WTC11 (cell line): ENCODE data around the gene BMP8A. TPM values are rescaled to one million over a fixed set of nuclear protein-coding genes. Genes with fewer than 3 reads are reported as not detected.
A peak's percentile ranks its signal among the peaks of the same experiment; 100 is the strongest.
"Not testable (repeated sequence)": the region's sequence is repeated elsewhere in the genome, so short reads cannot be mapped to it uniquely, and the experiment has no call there.

ENCODE experiments used
- ATAC-seq: fragments of 200-7000 bp; cut with Tn5 transposase; 2 replicates; pipeline ENCODE4 v1.10.0; 2021; ENCODE audit warnings: mild to moderate bottlenecking, moderate library complexity
- CTCF ChIA-PET: fragments of 300-600 bp; sonication (Branson Sonifier 250); formaldehyde crosslinking; loops from one replicate; lab custom pipeline; 2021; ENCODE audit warnings: antibody characterized with exemption; lab: Charles Lee
- POLR2A ChIA-PET: fragments of 350-600 bp; sonication (Branson Sonifier 250); formaldehyde crosslinking; loops from one replicate; lab custom pipeline; 2021; ENCODE audit warnings: antibody characterized with exemption; lab: Charles Lee
- DNase-seq: peaks from one replicate; pipeline ENCODE4 v3.0.0; 2021; ENCODE audit warnings: low spot score
- H3K27ac Mint-ChIP-seq: 2 replicates; pipeline ENCODE4 v1.8.0; 2021; ENCODE audit warnings: mixed read lengths
- H3K27me3 Mint-ChIP-seq: 2 replicates; pipeline ENCODE4 v1.8.0; 2021; ENCODE audit warnings: low read depth, mild to moderate bottlenecking, moderate library complexity, mixed read lengths
- H3K36me3 Mint-ChIP-seq: 2 replicates; pipeline ENCODE4 v1.8.0; 2021; ENCODE audit warnings: mixed read lengths
- H3K4me1 Mint-ChIP-seq: 2 replicates; pipeline ENCODE4 v1.8.0; 2022; ENCODE audit warnings: mixed read lengths
- H3K4me3 Mint-ChIP-seq: 2 replicates; pipeline ENCODE4 v1.8.0; 2021; ENCODE audit warnings: mild to moderate bottlenecking, moderate library complexity, mixed read lengths
- H3K9me3 Mint-ChIP-seq: 2 replicates; pipeline ENCODE4 v1.8.0; 2021; ENCODE audit warnings: mixed read lengths
- ATF1 ChIP-seq: sonication (generic); formaldehyde crosslinking; IDR thresholded peaks from 2 replicates; pipeline ENCODE4 v1.8.1; 2023; ENCODE audit warnings: mild to moderate bottlenecking, moderate library complexity, missing genetic modification reagents
- ATF2 ChIP-seq: sonication (generic); formaldehyde crosslinking; IDR thresholded peaks from 2 replicates; pipeline ENCODE4 v1.8.1; 2022; ENCODE audit warnings: low read depth, missing genetic modification reagents, borderline replicate concordance
- ATF6 ChIP-seq: sonication (generic); formaldehyde crosslinking; IDR thresholded peaks from 2 replicates; pipeline ENCODE4 v1.8.1; 2023; ENCODE audit warnings: mild to moderate bottlenecking, missing genetic modification reagents
- ELF4 ChIP-seq: sonication (generic); formaldehyde crosslinking; IDR thresholded peaks from 2 replicates; pipeline ENCODE4 v1.8.1; 2022; ENCODE audit warnings: low read depth, mild to moderate bottlenecking, moderate library complexity, missing genetic modification reagents
- ERG ChIP-seq: fragments of 250-450 bp; sonication (Bioruptor Pico); IDR thresholded peaks from 2 replicates; pipeline ENCODE4 v1.8.0; 2021; ENCODE audit warnings: mild to moderate bottlenecking
- GABPB1 ChIP-seq: sonication (generic); formaldehyde crosslinking; IDR thresholded peaks from 2 replicates; pipeline ENCODE4 v1.8.1; 2023; ENCODE audit warnings: mild to moderate bottlenecking, missing genetic modification reagents
- IRF2 ChIP-seq: sonication (generic); formaldehyde crosslinking; IDR thresholded peaks from 2 replicates; pipeline ENCODE4 v1.8.0; 2022; ENCODE audit warnings: low read depth, missing genetic modification reagents, borderline replicate concordance
- JUN ChIP-seq: sonication (generic); formaldehyde crosslinking; IDR thresholded peaks from 2 replicates; pipeline ENCODE4 v1.8.0; 2023; ENCODE audit warnings: mild to moderate bottlenecking, missing genetic modification reagents
- NR3C1 ChIP-seq: sonication (generic); formaldehyde crosslinking; conservative IDR thresholded peaks from 2 replicates; pipeline ENCODE4 v1.8.1; 2023; ENCODE audit warnings: low read depth, mild to moderate bottlenecking, missing genetic modification reagents
- PREB ChIP-seq: sonication (generic); formaldehyde crosslinking; IDR thresholded peaks from 2 replicates; pipeline ENCODE4 v1.8.1; 2022; ENCODE audit warnings: mild to moderate bottlenecking, missing genetic modification reagents, moderate library complexity, borderline replicate concordance
- RELA ChIP-seq: sonication (generic); formaldehyde crosslinking; IDR thresholded peaks from 2 replicates; pipeline ENCODE4 v1.8.1; 2022; ENCODE audit warnings: missing genetic modification reagents, mild to moderate bottlenecking, borderline replicate concordance
- RORB ChIP-seq: fragments of 250-450 bp; sonication (Bioruptor Pico); IDR thresholded peaks from 2 replicates; pipeline ENCODE4 v1.9.0; 2021; ENCODE audit warnings: mild to moderate bottlenecking
- SMAD4 ChIP-seq: sonication (generic); formaldehyde crosslinking; IDR thresholded peaks from 2 replicates; pipeline ENCODE4 v1.8.0; 2022; ENCODE audit warnings: mild to moderate bottlenecking, missing genetic modification reagents
- TEAD1 ChIP-seq: sonication (generic); formaldehyde crosslinking; IDR thresholded peaks from 2 replicates; pipeline ENCODE4 v1.8.0; 2022; ENCODE audit warnings: mild to moderate bottlenecking, missing genetic modification reagents
- TP53 ChIP-seq: sonication (generic); formaldehyde crosslinking; IDR thresholded peaks from 2 replicates; pipeline ENCODE4 v1.8.1; 2023; ENCODE audit warnings: mild to moderate bottlenecking, missing genetic modification reagents
- ZBTB21 ChIP-seq: sonication (generic); formaldehyde crosslinking; IDR thresholded peaks from 2 replicates; pipeline ENCODE4 v1.8.1; 2023; ENCODE audit warnings: mild to moderate bottlenecking, missing genetic modification reagents, borderline replicate concordance
- ZNF121 ChIP-seq: sonication (generic); formaldehyde crosslinking; IDR thresholded peaks from 2 replicates; pipeline ENCODE4 v1.8.0; 2023; ENCODE audit warnings: missing genetic modification reagents
- ZNF263 ChIP-seq: sonication (generic); formaldehyde crosslinking; IDR thresholded peaks from 2 replicates; pipeline ENCODE4 v1.8.1; 2022; ENCODE audit warnings: low read depth, mild to moderate bottlenecking, moderate library complexity, missing genetic modification reagents
- ZNF532 ChIP-seq: fragments of 250-450 bp; sonication (Bioruptor Pico); IDR thresholded peaks from 2 replicates; pipeline ENCODE4 v1.9.0; 2021; ENCODE audit warnings: mild to moderate bottlenecking, borderline replicate concordance
- total RNA-seq: library from RNA; stranded (reverse); gene quantifications from 3 replicates; pipeline ENCODE4 v1.2.3, GENCODE V29; 2021

The BMP8A gene
- total RNA-seq, 1 experiment from 2014 or later = 0.94 TPM

- no peak for TF ChIP-seq JUN (CRISPR knock-in tag)
- TF ChIP-seq SMAD4 (CRISPR knock-in tag) = no peak
- TF ChIP-seq ZBTB21 (CRISPR knock-in tag) = no peak
- no peak for ATAC-seq
- no peak for DNase-seq
- ChIA-PET POLR2A (no interaction called here), CTCF (no interaction called here)
- Mint-ChIP-seq H3K27ac (no peak overlapping the region), H3K9me3 (no peaks in the 10 kb centered on the region), H3K36me3 (peaks cover 78% of the 10 kb centered on the region), H3K4me3 (no peak overlapping the region), H3K27me3 (no peaks in the 10 kb centered on the region), H3K4me1 (no peaks in the 10 kb centered on the region)
Measured at GRCh38 chr1:39441797-39442196, 49.6 kb upstream of the BMP8A start.

- CTCF ChIA-PET = no interaction called here
- Mint-ChIP-seq H3K9me3 (no peaks in the 10 kb centered on the region), H3K4me3 (no peak overlapping the region), H3K27me3 (no peaks in the 10 kb centered on the region), H3K36me3 (peaks cover 88% of the 10 kb centered on the region), H3K4me1 (no peaks in the 10 kb centered on the region), H3K27ac (no peak overlapping the region)
- ATAC-seq = no peak
- TF ChIP-seq ZNF121 = peak; percentile 79; the same call in 1 of the 2 replicates
- no peak for TF ChIP-seq IRF2 (CRISPR knock-in tag)
- TF ChIP-seq, all 79 proteins: peak for 1
- POLR2A ChIA-PET = no interaction called here
- DNase-seq = no peak
Measured at GRCh38 chr1:39445573-39445972, 45.9 kb upstream of the BMP8A start.

- POLR2A ChIA-PET = no interaction called here
- no peak for DNase-seq
- CTCF ChIA-PET = no interaction called here
- H3K4me1 Mint-ChIP-seq = no peaks in the 10 kb centered on the region
- no peak for ATAC-seq
- TF ChIP-seq ELF4 (no peak), ZNF263 (no peak), NR3C1 (CRISPR knock-in tag) (no peak), RORB (CRISPR knock-in tag) (no peak), ATF1 (CRISPR knock-in tag) (no peak), PREB (no peak), TP53 (no peak), GABPB1 (no peak), ZNF532 (no peak), ATF2 (CRISPR knock-in tag) (no peak), ERG (CRISPR knock-in tag) (no peak), RELA (CRISPR knock-in tag) (no peak), TEAD1 (CRISPR knock-in tag) (no peak), ATF6 (CRISPR knock-in tag) (no peak)
- H3K27me3 Mint-ChIP-seq = no peaks in the 10 kb centered on the region
- no peak overlapping the region for H3K4me3 Mint-ChIP-seq
- peaks cover 88% of the 10 kb centered on the region for H3K36me3 Mint-ChIP-seq
- no peak overlapping the region; the same call in 1 of the 2 replicates for H3K27ac Mint-ChIP-seq
- no peaks in the 10 kb centered on the region for H3K9me3 Mint-ChIP-seq
Measured at GRCh38 chr1:39446986-39447567, 44.4 kb upstream of the BMP8A start.

GRCh38 chr1:39450041-39450440 lies 41.4 kb upstream of the BMP8A start:
- H3K27me3 Mint-ChIP-seq, H3K27ac Mint-ChIP-seq, H3K4me1 Mint-ChIP-seq, H3K4me3 Mint-ChIP-seq, DNase-seq, H3K9me3 Mint-ChIP-seq, ATAC-seq, POLR2A ChIA-PET: not testable (repeated sequence)
- CTCF ChIA-PET = interaction anchor here (0.7 kb wide), 1 partner anchor 151 kb away, joined by 5 read pairs; no protein-coding TSS in a partner anchor
- H3K36me3 Mint-ChIP-seq = peaks cover 89% of the 10 kb centered on the region
